A673 (cell line): ENCODE results near the gene RALGAPA1.

Experiments
- CTCF ChIP-seq: fragments of 300-800, 200-600 bp; sonication (generic); conservative IDR thresholded peaks from 2 replicates; pipeline ENCODE4 v1.5.1; 2017; ENCODE audit warnings: low read depth, mild to moderate bottlenecking, antibody characterized with exemption, low read length, moderate library complexity, mixed read lengths
- EZH2 ChIP-seq: fragments of 200-600 bp; sonication (generic); IDR thresholded peaks from 2 replicates; pipeline ENCODE4 v1.6.1; 2017; ENCODE audit warnings: borderline replicate concordance, low read depth, mild to moderate bottlenecking, mixed read lengths, antibody characterized with exemption, low read length; ENCODE audit not compliant: poor library complexity, severe bottlenecking

- TF ChIP-seq CTCF = no peak; the same call in 1 of the 2 replicates
- TF ChIP-seq EZH2 = peak; percentile 25
Observed at GRCh38 chr14:35534208-35534872, 274.8 kb downstream of the RALGAPA1 start.
